ENCODE measurements around the gene APBB1.
A peak's percentile ranks its signal among the peaks of the same experiment; 100 is the strongest.

Gene APBB1

GRCh38 chr11:6419009-6419631 lies at the start of gene APBB1:
APBB1 (minus strand) TSS chr11:6419094; CDS start chr11:6411347, 7,747 bp downstream.
- no peaks in the 10 kb centered on the region for H3K36me3 ChIP-seq (ENCODE audit: control insufficient read depth, insufficient read depth, low read length)
- H3K27me3 ChIP-seq (ENCODE audit: control insufficient read depth, insufficient read depth, low read length) = peaks cover 15% of the 10 kb centered on the region
- H3K9ac ChIP-seq (ENCODE audit: low read length) = peak within 1 kb of the TSS; percentile 64
- no peaks in the 10 kb centered on the region for H3K9me3 ChIP-seq (ENCODE audit: control insufficient read depth, low read length)
- H3K4me3 ChIP-seq (ENCODE audit: low read length) = peak within 1 kb of the TSS; percentile 37
- H3K4me1 ChIP-seq (ENCODE audit: control insufficient read depth, insufficient read depth, low read length) = peaks cover 11% of the 10 kb centered on the region

- H3K4me1 ChIP-seq (ENCODE audit: control insufficient read depth, insufficient read depth, low read length) = no peaks in the 10 kb centered on the region
- peaks cover 6% of the 10 kb centered on the region for H3K36me3 ChIP-seq (ENCODE audit: control insufficient read depth, insufficient read depth, low read length)
- H3K9me3 ChIP-seq (ENCODE audit: control insufficient read depth, low read length) = no peaks in the 10 kb centered on the region
- H3K27me3 ChIP-seq (ENCODE audit: control insufficient read depth, insufficient read depth, low read length) = no peaks in the 10 kb centered on the region
- no peak overlapping the region for H3K4me3 ChIP-seq (ENCODE audit: low read length)
- H3K9ac ChIP-seq (ENCODE audit: low read length) = no peak overlapping the region
Observed at GRCh38 chr11:6459099-6459450, 40.2 kb upstream of the APBB1 start.

- no peaks in the 10 kb centered on the region for H3K9me3 ChIP-seq (ENCODE audit: control insufficient read depth, low read length)
- peaks cover 6% of the 10 kb centered on the region for H3K36me3 ChIP-seq (ENCODE audit: control insufficient read depth, insufficient read depth, low read length)
- H3K4me1 ChIP-seq (ENCODE audit: control insufficient read depth, insufficient read depth, low read length) = no peaks in the 10 kb centered on the region
- no peak overlapping the region for H3K9ac ChIP-seq (ENCODE audit: low read length)
- no peak overlapping the region for H3K4me3 ChIP-seq (ENCODE audit: low read length)
- no peaks in the 10 kb centered on the region for H3K27me3 ChIP-seq (ENCODE audit: control insufficient read depth, insufficient read depth, low read length)
Observed at GRCh38 chr11:6458352-6459098, 39.6 kb upstream of the APBB1 start.

- Histone ChIP-seq H3K36me3 (ENCODE audit: control insufficient read depth, insufficient read depth, low read length) (peaks cover 6% of the 10 kb centered on the region), H3K4me3 (ENCODE audit: low read length) (no peak overlapping the region), H3K9me3 (ENCODE audit: control insufficient read depth, low read length) (no peaks in the 10 kb centered on the region), H3K9ac (ENCODE audit: low read length) (no peak overlapping the region), H3K27me3 (ENCODE audit: control insufficient read depth, insufficient read depth, low read length) (no peaks in the 10 kb centered on the region), H3K4me1 (ENCODE audit: control insufficient read depth, insufficient read depth, low read length) (no peaks in the 10 kb centered on the region)
Observed at GRCh38 chr11:6457581-6458320, 38.9 kb upstream of the APBB1 start.

GRCh38 chr11:6456361-6457073 lies 37.6 kb upstream of the APBB1 start:
- no peak overlapping the region for H3K9ac ChIP-seq (ENCODE audit: low read length)
- H3K36me3 ChIP-seq (ENCODE audit: control insufficient read depth, insufficient read depth, low read length) = peaks cover 6% of the 10 kb centered on the region
- no peaks in the 10 kb centered on the region for H3K9me3 ChIP-seq (ENCODE audit: control insufficient read depth, low read length)
- H3K4me1 ChIP-seq (ENCODE audit: control insufficient read depth, insufficient read depth, low read length) = no peaks in the 10 kb centered on the region
- H3K4me3 ChIP-seq (ENCODE audit: low read length) = no peak overlapping the region
- no peaks in the 10 kb centered on the region for H3K27me3 ChIP-seq (ENCODE audit: control insufficient read depth, insufficient read depth, low read length)

- Histone ChIP-seq H3K4me3 (ENCODE audit: low read length) (no peak overlapping the region), H3K36me3 (ENCODE audit: control insufficient read depth, insufficient read depth, low read length) (peaks cover 6% of the 10 kb centered on the region), H3K9ac (ENCODE audit: low read length) (no peak overlapping the region), H3K4me1 (ENCODE audit: control insufficient read depth, insufficient read depth, low read length) (no peaks in the 10 kb centered on the region), H3K9me3 (ENCODE audit: control insufficient read depth, low read length) (no peaks in the 10 kb centered on the region), H3K27me3 (ENCODE audit: control insufficient read depth, insufficient read depth, low read length) (no peaks in the 10 kb centered on the region)
Observed at GRCh38 chr11:6455070-6455469, 36.2 kb upstream of the APBB1 start.

- no peak overlapping the region for H3K4me3 ChIP-seq (ENCODE audit: low read length)
- H3K9ac ChIP-seq (ENCODE audit: low read length) = no peak overlapping the region
- H3K36me3 ChIP-seq (ENCODE audit: control insufficient read depth, insufficient read depth, low read length) = peaks cover 11% of the 10 kb centered on the region
- H3K27me3 ChIP-seq (ENCODE audit: control insufficient read depth, insufficient read depth, low read length) = no peaks in the 10 kb centered on the region
- no peaks in the 10 kb centered on the region for H3K9me3 ChIP-seq (ENCODE audit: control insufficient read depth, low read length)
- no peaks in the 10 kb centered on the region for H3K4me1 ChIP-seq (ENCODE audit: control insufficient read depth, insufficient read depth, low read length)
Observed at GRCh38 chr11:6453152-6453551, 34.3 kb upstream of the APBB1 start.

GRCh38 chr11:6452219-6452618 lies 33.3 kb upstream of the APBB1 start:
- Histone ChIP-seq H3K4me3 (ENCODE audit: low read length) (no peak overlapping the region), H3K9me3 (ENCODE audit: control insufficient read depth, low read length) (no peaks in the 10 kb centered on the region), H3K27me3 (ENCODE audit: control insufficient read depth, insufficient read depth, low read length) (no peaks in the 10 kb centered on the region), H3K9ac (ENCODE audit: low read length) (no peak overlapping the region), H3K4me1 (ENCODE audit: control insufficient read depth, insufficient read depth, low read length) (no peaks in the 10 kb centered on the region), H3K36me3 (ENCODE audit: control insufficient read depth, insufficient read depth, low read length) (peaks cover 11% of the 10 kb centered on the region)

GRCh38 chr11:6448574-6448973 lies 29.7 kb upstream of the APBB1 start:
- H3K4me1 ChIP-seq (ENCODE audit: control insufficient read depth, insufficient read depth, low read length) = no peaks in the 10 kb centered on the region
- H3K27me3 ChIP-seq (ENCODE audit: control insufficient read depth, insufficient read depth, low read length) = no peaks in the 10 kb centered on the region
- peaks cover 5% of the 10 kb centered on the region for H3K36me3 ChIP-seq (ENCODE audit: control insufficient read depth, insufficient read depth, low read length)
- no peaks in the 10 kb centered on the region for H3K9me3 ChIP-seq (ENCODE audit: control insufficient read depth, low read length)
- no peak overlapping the region for H3K4me3 ChIP-seq (ENCODE audit: low read length)
- H3K9ac ChIP-seq (ENCODE audit: low read length) = no peak overlapping the region

GRCh38 chr11:6443269-6444003 lies 24.5 kb upstream of the APBB1 start:
- Histone ChIP-seq H3K4me3 (ENCODE audit: low read length) (no peak overlapping the region), H3K27me3 (ENCODE audit: control insufficient read depth, insufficient read depth, low read length) (no peaks in the 10 kb centered on the region), H3K36me3 (ENCODE audit: control insufficient read depth, insufficient read depth, low read length) (no peaks in the 10 kb centered on the region), H3K9ac (ENCODE audit: low read length) (no peak overlapping the region), H3K9me3 (ENCODE audit: control insufficient read depth, low read length) (no peaks in the 10 kb centered on the region), H3K4me1 (ENCODE audit: control insufficient read depth, insufficient read depth, low read length) (no peaks in the 10 kb centered on the region)

GRCh38 chr11:6442441-6442840 lies 23.5 kb upstream of the APBB1 start:
- H3K4me1 ChIP-seq (ENCODE audit: control insufficient read depth, insufficient read depth, low read length) = no peaks in the 10 kb centered on the region
- no peak overlapping the region for H3K9ac ChIP-seq (ENCODE audit: low read length)
- no peak overlapping the region for H3K4me3 ChIP-seq (ENCODE audit: low read length)
- H3K27me3 ChIP-seq (ENCODE audit: control insufficient read depth, insufficient read depth, low read length) = no peaks in the 10 kb centered on the region
- H3K36me3 ChIP-seq (ENCODE audit: control insufficient read depth, insufficient read depth, low read length) = no peaks in the 10 kb centered on the region
- no peaks in the 10 kb centered on the region for H3K9me3 ChIP-seq (ENCODE audit: control insufficient read depth, low read length)
